ENCODE data around the gene LEO1.
"Not testable (repeated sequence)": the region's sequence is repeated elsewhere in the genome, so short reads cannot be mapped to it uniquely, and the experiment has no call there.

Gene LEO1

DNA sequence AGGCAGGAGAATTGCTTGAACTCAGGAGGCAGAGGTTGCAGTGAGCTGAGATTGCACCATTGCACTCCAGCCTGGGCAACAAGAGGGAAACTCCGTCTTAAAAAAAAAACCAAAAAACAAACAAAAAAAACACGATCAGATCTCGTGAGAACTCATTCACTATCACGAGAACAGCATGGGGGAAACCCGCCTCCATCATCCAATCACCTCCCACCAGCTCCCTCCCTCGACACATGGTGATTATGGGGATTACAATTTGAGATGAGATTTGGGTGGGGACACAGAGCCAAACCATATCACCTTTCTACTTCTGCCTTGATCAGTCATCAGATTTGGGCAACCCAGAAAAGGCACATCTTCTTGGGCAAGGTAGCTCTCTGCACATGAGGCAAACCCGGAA, 31.5 kb upstream of the LEO1 start:
- not testable (repeated sequence) for DNase-seq

DNA sequence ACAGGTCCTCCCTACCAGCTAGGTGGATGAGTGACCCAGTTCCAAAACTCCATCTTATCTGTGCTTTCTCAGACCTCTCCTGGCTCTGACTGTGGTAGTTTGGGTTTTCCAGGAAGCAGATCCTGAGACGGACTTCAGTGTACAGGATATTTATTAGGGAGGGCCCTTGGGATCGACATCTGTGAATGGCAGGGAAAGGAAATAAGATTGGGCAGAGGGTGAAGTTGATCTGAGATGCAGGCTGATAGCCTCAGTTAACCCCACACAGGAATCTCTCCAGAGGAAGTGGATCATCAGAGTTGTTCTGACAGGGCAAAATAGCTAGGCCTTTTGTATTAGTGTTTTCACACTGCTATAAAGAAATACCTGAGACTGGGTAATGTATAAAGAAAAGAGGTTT, 30.8 kb upstream of the LEO1 start:
- DNase-seq, result no peak

DNA sequence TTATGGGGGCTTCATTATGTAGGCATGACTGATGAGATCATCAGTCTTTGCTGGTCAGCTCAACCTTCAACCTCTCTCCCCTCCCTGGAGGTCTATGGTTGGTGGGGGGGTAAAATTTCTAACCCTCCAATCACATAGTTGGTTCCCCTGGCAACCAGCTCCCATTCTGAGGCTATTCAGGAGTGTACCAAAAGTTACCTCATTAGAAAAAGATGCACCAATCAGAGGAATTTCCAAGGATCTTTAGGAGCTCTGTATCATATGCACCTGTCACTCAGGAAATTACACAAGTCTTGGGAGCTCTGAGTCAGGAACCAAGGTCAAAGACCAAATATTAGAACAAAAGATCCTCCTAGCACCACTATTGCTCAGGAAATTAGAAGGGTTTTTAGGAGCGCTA, 21.4 kb upstream of the LEO1 start:
- no peak for DNase-seq

DNA sequence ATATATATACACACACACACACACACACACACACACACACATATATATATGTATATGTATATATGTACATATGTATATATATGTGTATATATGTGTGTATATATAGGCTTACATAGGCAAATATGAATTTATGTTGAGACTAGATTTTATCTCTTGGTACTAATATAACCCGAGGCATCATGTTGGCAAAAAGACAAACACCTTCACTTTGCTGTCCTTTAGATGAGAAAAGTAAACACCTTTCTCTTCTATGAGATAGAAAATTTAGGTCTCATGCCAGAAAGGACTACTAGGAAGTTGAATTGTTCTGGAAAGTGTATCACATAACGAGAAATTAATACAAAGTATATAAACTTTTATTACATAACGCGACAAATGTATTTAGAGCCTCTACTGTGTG, 19.6 kb upstream of the LEO1 start:
- DNase-seq, result no peak

DNA sequence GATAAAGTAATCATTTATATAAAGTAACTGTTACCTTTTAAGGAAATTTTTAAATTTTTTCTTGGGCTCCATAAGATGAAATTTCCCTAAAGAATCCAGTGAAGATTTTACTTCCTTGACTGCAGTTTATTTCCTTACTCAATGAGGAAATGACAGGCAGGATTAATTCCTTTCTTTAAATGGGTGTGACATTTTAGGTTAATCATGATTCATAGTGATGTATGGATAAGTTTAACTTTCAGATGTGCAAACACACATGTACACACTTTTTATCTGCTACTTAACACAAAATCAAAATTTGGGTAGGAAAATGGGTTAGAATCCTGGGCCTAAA, 11.2 kb upstream of the LEO1 start:
- DNase-seq, result no peak

DNA sequence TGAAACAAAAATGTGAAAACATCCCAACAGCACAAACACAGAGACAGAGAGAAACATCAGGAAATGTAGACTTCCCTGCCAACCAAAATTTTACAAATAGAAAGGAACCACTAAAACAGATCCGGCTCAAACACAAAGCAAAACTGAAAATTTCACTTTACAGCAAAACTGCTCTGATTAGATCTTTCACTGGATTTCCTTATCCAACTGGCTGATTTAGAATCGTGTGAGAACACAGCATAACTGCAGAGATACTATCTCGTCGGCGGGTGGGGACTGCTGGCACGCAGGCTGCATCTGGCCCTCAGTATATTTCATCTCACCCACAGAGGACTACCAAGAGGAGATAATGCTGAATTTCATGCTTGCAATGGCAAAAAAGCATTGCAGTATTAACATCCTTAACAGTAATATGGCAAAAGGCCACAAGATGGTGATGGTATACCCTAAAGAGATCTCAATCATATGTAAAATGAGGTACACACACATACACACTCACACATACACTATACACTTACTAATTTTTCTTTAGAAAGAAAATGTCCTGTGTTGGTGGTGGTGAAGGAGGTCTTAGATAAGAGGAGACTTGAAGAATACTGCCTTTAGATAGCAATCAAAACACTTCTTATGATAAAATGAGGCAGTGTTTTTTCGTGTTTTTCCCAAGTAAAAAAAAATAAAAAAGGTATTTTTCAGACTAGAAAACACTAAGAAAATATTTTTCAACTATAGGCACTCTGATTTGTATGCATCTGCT, 10.6 kb upstream of the LEO1 start:
- DNase-seq, result peak; percentile 57

DNA sequence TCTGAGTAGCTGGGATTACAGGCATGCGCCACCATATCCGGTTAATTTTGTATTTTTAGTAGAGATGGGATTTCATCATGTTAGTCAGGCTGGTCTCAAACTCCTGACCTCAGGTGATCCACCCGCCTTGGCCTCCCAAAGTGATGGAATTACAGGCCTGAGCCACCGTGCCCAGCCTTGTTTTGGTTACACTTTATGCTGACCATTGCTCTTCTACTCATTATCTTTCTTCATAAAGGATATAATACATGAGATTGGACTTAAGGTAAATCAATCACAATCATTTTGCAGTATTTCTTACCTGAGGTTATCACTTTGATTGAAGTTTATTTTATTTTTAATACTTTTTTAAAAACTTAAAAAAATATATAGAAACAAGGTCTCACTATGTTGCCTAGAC, 2.2 kb upstream of the LEO1 start:
- DNase-seq, result no peak

DNA sequence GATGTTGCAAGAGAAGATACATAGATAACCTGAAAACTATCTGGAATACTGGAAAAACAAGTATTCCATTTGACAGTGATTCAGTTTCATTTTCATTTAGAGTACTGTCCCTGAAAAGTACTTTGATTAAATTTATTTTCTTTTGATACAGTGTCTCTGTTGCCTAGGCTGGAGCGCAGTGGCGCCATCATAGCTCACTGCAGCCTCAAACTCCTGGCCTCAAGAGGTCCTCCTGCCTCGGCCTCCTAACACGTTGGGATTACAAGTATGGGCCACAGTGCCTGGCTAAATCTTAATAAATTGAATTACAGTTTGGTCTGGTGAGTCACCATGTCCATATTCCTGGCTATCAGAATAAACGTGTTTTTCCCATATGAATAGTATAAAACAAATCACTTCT, 1.6 kb upstream of the LEO1 start:
- no peak for DNase-seq

DNA sequence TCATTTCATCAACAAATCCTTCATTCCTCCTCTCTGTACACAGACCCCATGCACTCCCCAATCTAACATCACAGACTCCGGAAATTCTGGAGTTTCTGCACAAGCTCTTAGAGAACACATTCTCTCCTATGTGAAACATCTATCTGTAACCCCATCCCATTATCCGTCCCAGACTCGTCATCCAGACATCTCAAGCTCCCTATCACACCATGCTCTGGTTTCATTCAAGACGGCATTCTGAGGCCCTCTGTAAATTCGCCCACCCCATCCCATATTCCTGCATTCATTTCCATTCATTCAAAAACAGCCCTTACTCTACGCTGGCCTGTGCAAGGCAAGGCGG, 575 bp downstream of the LEO1 start:
- no peak for DNase-seq

DNA sequence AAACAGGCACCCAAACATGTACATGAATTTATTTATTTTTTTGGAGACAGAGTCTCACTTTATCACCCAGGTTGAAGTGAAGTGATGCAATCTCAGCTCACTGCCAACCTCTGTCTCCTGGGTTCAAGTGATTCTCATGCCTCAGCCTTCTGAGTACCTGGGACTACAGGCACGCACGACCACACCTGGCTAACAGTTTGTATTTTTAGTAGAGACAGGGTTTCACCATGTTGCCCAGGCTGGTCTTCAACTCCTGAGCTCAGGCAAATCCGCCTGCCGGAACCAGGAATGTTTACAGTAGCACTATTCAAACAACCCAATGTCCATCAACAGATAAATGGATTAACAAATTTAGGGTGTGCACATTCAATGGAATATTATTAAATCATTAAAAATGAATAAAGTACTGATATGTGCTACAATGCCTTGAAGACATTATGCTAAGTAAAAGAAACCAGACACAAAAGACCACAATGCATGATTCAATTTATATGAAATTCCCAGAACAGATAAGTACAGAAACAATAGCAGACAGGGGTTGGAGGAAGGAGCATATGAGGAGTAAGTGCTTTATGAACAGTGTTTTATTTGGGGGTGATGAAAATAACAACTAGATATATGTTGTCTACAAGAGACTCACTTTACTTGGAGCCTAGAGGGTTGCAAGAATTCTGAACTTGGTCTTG, 1.3 kb downstream of the LEO1 start:
- DNase-seq, result no peak

DNA sequence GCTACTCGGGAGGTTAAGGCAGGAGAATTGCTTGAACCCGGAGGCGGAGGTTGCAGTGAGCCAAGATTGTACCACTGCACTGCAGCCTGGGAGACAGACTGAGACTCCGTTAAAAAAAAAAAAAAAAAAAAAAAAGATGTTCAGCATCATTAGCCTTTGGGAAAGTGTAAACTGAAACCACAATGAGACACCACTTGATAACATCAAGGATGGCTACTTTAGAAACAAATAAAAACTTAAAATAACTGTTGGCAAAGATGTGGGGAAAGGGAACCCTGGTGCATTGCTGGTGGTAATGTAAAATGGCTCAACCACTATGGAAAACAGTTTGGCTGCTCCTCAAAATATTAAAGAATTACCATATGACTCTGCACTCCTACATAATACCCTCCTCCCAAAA, 1.9 kb downstream of the LEO1 start:
- no peak for DNase-seq

DNA sequence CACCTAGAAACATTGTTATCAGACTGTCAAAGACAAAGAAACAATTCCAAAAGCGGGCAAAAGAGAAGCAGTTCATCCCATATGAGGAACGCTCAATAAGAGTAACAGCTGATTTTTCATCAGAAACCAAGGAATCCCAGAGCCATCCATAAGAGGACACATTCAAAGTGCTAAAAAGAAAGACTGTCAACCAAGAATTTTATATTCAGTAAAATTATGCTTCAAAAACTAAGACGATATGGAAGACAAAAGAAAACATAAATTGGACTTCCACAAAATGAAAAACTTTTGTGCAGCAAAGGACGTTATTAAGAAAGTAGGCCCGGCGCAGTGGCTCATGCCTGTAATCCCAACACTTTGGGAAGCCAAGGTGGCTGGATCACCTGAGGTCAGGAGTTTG, 4.0 kb downstream of the LEO1 start:
- no peak for DNase-seq

DNA sequence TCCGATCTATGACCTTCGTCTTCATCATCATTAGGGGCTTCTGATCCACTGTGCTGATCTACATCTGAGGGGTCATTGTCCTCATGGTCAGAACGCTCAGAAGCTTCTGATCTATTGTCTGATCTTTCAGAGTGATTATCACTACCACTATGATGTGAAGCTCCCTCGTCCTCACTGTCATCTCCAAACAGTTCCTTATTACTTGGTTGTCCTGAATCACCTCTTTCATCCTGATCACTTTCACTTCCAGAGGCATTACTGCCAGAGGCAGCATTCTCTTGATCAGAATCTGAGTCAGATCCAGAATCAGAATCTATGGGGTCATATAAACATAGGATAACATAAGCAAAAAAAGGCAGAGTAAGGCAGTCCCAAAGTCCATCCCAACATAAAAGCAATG, 5.4 kb downstream of the LEO1 start:
- DNase-seq, result no peak

DNA sequence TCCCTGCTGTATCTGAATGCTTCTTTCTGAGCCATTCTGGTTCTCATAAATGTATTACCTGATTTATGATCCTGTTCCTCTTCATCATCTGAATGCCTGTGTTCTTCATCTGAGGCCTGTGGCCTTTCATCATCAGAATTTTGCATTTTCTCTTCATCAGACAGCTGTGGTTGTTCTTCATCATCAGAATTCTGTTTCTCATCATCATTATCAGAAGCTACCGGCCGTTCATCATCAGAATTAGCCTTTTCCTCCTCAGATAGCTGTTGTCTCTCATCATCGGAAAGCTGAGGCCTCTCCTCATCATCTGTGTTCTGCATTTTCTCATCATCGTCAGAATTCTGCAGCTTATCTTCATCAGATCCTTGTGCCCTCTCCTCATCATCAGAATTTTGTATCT, 5.9 kb downstream of the LEO1 start:
- DNase-seq, result no peak

DNA sequence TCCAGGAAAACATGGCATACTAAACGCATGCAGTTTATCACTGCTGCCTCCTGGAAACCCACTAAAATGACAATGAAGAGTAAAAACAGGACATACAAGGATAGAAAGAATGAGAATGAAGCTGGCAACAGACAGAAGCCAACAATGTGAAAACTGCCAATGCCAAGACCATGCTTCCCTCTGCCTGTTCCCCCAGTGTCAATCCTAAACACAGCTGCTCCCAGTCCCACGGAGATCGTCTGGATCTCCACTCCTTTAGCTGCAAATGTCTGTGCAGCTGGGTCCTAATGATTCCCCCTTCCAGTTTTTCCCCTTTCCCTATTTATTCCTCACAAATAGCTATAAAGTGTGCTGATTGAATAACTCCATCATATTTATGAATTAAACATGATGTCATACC, 16.1 kb downstream of the LEO1 start:
- no peak for DNase-seq

DNA sequence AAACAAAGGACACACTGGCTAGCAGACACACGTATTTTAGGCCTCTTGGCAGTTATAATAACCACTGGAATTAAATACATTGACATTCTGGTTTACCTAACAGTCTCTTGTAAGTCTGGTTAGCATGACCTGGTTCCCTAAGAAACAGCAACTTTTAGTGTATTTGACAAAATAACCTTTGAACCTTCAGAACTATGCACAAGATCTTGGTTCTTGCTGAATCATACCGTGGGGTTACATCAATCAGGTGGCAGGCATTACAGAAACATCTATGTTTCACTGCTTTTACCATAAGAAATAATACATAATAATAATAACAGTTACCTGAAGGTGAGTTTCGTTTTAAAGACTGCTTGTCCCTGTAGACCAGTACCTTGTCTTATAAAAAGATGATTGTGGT, 18.8 kb downstream of the LEO1 start:
- no peak for DNase-seq

DNA sequence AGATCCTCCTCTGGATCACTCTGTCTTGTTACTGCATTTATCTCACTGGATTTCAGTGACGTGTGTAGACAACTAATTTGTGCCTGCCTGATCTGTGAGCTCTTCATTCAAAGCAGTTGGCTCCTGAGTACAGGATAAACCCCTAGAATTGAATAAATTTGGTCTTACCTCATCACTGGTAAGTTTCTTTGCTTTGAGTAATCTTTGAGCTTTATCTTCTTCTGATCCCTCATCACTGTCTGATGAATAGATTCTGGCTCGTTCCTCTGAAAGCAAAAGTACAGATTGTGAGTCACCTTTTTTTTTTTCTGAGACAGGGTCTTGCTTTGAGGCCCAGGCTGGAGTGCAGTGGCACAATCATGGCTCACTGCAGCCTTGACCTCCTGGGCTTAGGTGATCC, 24.5 kb downstream of the LEO1 start:
- no peak for DNase-seq

DNA sequence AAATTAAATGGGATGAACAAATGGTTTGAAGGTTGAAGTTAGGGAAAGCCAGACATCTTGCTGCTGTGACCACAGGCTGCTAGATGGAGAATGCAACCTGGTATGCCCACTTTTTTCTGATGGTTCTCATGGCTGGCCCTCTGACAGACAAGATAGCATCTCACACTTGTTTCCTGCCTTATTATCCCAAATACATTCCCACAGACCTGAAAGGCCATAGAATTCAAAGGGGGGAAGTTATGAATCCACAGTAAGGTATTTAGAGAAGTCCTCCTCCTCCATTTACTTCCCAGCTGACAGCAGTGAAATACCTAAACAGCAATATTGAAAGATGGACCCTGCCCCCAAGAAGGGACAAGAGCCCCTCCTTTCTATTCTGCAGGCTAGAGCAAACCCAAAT, 32.4 kb downstream of the LEO1 start:
- no peak for DNase-seq

DNA sequence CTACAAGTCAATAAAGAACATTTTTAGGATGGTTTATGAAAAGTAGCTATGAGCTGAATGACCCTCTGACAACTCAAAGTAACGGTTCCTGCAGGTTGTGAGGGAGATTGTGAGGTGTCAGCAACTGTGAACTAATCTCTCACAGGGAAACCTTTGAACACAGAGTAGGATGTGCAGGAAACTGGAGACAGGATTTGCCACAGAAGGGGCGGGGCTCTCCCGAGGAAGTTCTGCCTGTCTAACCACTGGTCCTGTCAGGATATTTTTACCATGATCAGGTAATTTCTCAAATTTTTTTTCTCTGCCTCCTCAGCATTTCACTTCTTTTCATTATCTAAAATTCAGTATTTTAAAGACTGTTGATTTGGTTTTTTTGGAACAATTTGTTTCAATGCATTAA, 33.3 kb downstream of the LEO1 start:
- no peak for DNase-seq

DNA sequence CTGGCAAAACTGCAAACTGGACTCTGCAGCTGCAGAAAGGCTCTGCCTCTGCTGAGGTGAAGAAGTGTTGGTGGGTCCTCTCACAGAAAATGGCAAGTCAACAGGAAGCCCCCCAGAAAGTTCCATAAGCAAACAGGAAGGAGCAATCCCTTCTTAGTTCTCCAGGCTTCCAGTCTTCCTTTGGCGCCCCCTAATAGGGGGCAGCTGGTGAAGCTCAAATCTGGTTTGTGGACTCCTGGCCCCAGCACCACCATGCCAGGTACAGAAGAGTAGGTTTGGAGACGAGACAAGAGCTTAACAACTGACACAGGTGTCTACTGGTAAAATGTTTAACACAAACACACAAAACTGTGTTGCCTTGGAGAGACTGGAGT, 35.5 kb downstream of the LEO1 start:
- DNase-seq, result no peak

DNA sequence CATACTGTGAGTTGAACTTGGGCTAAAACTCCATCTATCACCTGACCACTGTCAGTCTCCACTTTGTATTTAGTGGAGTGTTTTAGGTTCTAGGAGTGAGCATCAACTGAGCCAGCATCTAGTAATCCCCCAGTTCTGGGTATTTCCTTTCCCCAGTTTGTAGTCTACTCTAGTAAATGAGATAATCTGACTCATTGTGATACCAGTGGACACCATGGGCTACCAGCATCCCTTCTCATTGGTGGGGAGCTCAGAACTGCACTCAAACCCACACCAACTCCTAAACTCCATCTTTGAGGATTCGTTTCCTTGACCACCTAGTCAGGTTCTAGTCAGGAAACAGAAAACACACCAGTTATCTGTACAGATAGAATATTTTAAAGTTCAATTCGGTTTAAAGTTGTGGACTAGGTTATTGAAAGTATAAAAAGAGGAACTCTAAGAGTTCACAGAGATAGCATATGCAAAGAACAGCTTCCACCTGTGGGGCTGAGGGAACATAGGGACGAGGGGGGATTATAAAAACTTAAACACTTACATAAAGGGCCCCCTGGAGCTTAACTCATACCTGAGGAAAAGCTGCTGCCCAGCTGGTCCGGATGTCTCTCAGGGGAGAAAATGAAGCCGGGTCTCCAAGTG, 36.0 kb downstream of the LEO1 start:
- DNase-seq, result no peak

DNA sequence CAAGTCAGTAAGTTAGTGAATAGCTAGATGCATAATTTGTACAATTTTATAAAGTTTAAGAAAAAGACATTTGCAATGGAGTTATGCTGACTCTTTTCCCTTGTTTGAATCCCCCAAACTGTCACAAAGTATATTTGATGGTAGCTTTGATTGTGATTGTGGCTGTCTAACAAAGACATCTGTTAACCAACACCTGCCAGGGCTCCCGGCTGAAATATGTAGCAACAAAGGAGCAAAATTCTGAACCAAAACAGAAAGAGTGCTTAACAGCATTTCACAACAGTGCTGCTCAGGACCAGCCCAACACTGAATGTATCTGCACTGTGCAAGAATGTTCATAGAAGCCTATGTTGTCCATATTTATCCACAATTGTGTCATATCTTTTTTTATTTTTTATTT, 39.4 kb downstream of the LEO1 start:
- DNase-seq, result no peak

DNA sequence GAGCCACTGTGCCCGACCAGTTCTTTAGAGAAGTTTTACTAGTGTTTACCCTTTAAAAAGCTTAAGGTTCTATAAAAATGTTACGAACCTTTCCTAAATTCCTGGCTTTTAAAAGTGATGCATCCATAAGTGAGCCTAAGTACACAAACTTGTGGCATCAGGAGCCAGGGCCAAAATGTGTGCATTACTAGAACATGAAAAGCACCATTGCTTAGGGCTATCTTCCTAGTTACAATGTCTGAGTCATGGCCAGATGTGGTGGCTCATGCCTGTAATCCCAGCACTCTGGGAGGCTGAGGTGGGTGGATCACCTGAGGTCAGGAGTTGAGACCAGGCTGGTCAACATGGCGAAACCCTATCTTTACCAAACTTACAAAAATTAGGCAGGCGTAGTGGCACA, 39.9 kb downstream of the LEO1 start:
- no peak for DNase-seq

DNA sequence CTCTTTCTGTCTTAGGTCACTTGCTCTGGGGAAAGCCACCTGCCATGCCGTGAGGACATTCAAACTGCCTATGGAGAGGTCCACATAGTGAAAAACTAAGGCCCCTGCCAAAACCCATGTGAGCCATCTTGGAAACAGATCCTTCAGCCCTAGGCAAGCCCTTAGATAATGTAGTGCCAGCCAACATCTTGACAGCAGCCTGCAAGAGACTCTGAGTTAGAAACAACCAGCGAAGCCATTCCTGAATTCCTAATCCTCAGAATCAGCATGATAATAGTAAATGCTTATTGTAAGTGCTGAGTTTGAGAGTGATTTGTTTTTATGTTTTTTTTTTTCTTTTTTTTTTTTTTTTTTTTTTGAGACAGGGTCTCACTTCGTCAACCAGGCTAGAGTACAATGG, 40.6 kb downstream of the LEO1 start:
- DNase-seq, result no peak

DNA sequence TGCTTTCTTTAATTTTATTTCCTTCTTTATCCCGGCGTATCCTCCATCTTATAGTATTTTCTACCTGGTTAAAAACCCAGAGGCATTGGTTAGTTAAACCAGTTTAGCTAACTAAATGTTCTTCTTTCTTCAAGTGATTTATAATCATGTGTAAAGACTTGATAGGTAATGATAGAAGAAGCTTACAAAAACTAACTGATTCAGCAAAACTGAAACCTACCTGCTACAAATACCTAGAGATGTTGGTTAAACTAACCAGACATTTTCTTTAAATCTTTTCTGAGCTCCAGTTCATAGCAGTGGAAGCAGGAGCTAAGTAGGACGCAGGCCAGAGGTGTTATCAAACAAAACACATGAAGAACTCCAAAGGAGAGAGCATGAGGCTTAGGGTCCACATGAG, 44.8 kb downstream of the LEO1 start:
- DNase-seq, result no peak
